ENCODE measurements around the gene CREB3L2. TPM values are rescaled to one million over a fixed set of nuclear protein-coding genes. Genes with fewer than 3 reads are reported as not detected.

CREB3L2 gene
- polyA plus RNA-seq, 1 of the 3 experiments (the other 2 are of a cell fraction): 22.9 TPM

- H3K27ac ChIP-seq (ENCODE audit: low read depth in 2 of 2, low read length in 1 of 2): peak overlapping the region; percentile 88 to 90
These were observed 376 bp upstream of the CREB3L2 start for GRCh38 chr7:138002096-138002827.

More at GRCh38 chr7:138002096-138002827, 376 bp upstream of the CREB3L2 start:
- H2AFZ ChIP-seq (ENCODE audit: low read depth): peak overlapping the region; percentile 80
- 3% methylated on average over 28 of the region's 28 CpGs for WGBS (ENCODE audit: low lambda C conversion rate)
- TF ChIP-seq, protein P1, sequence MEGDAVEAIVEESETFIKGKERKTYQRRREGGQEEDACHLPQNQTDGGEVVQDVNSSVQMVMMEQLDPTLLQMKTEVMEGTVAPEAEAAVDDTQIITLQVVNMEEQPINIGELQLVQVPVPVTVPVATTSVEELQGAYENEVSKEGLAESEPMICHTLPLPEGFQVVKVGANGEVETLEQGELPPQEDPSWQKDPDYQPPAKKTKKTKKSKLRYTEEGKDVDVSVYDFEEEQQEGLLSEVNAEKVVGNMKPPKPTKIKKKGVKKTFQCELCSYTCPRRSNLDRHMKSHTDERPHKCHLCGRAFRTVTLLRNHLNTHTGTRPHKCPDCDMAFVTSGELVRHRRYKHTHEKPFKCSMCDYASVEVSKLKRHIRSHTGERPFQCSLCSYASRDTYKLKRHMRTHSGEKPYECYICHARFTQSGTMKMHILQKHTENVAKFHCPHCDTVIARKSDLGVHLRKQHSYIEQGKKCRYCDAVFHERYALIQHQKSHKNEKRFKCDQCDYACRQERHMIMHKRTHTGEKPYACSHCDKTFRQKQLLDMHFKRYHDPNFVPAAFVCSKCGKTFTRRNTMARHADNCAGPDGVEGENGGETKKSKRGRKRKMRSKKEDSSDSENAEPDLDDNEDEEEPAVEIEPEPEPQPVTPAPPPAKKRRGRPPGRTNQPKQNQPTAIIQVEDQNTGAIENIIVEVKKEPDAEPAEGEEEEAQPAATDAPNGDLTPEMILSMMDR (IDR thresholded peaks at IDR 0.05): peak; percentile 100
- no peak for TF ChIP-seq TCF12 (IDR thresholded peaks at IDR 0.05)
- TF ChIP-seq SIN3A (IDR thresholded peaks at IDR 0.05; ENCODE audit: borderline replicate concordance, low read depth, low read length): 0 out of 2 replicates have a peak, but pooled peaks have one; percentile 33
- TF ChIP-seq RAD21 (IDR thresholded peaks at IDR 0.05; ENCODE audit: low read length): peak; percentile 72
- peak; percentile 74 for TF ChIP-seq TEAD4 (IDR thresholded peaks at IDR 0.05; ENCODE audit: borderline replicate concordance, insufficient read depth)
- no peak for TF ChIP-seq USF1 (IDR thresholded peaks at IDR 0.05; ENCODE audit: borderline replicate concordance, low read depth)
- TF ChIP-seq RCOR1 (IDR thresholded peaks at IDR 0.05; ENCODE audit: low read length): peak; percentile 53; the same call in 1 of the 2 replicates
- TF ChIP-seq MXI1 (IDR thresholded peaks at IDR 0.05; ENCODE audit: low read depth, low read length): no peak
- peak; percentile 64 for TF ChIP-seq SMC3 (IDR thresholded peaks at IDR 0.05; ENCODE audit: low read depth, low read length)
- TF ChIP-seq FOXJ3 (CRISPR knock-in tag; IDR thresholded peaks at IDR 0.05): no peak
- peak; percentile 92 for TF ChIP-seq RFX5 (IDR thresholded peaks at IDR 0.05; ENCODE audit: low read length)
- TF ChIP-seq PBX3 (IDR thresholded peaks at IDR 0.05): peak; percentile 100
- peak; percentile 19; the same call in 1 of the 2 replicates for TF ChIP-seq YY1 (IDR thresholded peaks at IDR 0.05; ENCODE audit: low read depth)
- peak; percentile 90 for TF ChIP-seq IRF3 (IDR thresholded peaks at IDR 0.05; ENCODE audit: low read depth, low read length)
- no peak for TF ChIP-seq GATA2 (CRISPR knock-in tag; IDR thresholded peaks at IDR 0.05)
- TF ChIP-seq ELF1 (IDR thresholded peaks at IDR 0.05): no peak
- peak; percentile 90 for TF ChIP-seq CHD2 (IDR thresholded peaks at IDR 0.05; ENCODE audit: low read length, partially characterized antibody)
- 0 out of 4 replicates have a peak, but pooled peaks of 1 of the 2 experiments have one; percentile 6 for TF ChIP-seq EP300 (IDR thresholded peaks at IDR 0.05; ENCODE audit: borderline replicate concordance in 1 of 2, low read depth in 1 of 2, low read length in 1 of 2)
- H3K79me2 ChIP-seq (ENCODE audit: insufficient read depth): peaks cover 47% of the 10 kb centered on the region
- peak overlapping the region; percentile 84 to 93 for H3K4me3 ChIP-seq (ENCODE audit: low read depth in 2 of 2, low read length in 1 of 2)
- ChIA-PET CTCF (interaction anchor here (0.6 to 22.5 kb wide), 60 partner anchors 8 to 886 kb away, joined by 3 to 642 read pairs (median 4); no protein-coding TSS in a partner anchor), POLR2A (interaction anchor here (1.7 to 1.8 kb wide), 2 partner anchors 10 to 155 kb away, joined by 5 to 6 read pairs; partner anchors contain the start of gene DGKI)
- H4K20me1 ChIP-seq (ENCODE audit: insufficient read depth): no peaks in the 10 kb centered on the region; the same call in 1 of the 2 replicates
- H3F3A ChIP-seq (replicated peaks; ENCODE audit: insufficient read depth): peaks cover 7% of the 10 kb centered on the region
- peaks cover 14 to 25% of the 10 kb centered on the region in 2 experiments; a peak in 2 of 4 replicates for H3K4me1 ChIP-seq (ENCODE audit: control insufficient read depth in 1 of 2, insufficient read depth in 2 of 2, low read depth in 1 of 2, low read length in 1 of 2)
- H3K4me2 ChIP-seq: peak overlapping the region; percentile 89
- H3K27me3 ChIP-seq (ENCODE audit: insufficient read depth): no peaks in the 10 kb centered on the region
- H3K9ac ChIP-seq: peak overlapping the region; percentile 87
- H3K36me3 ChIP-seq (replicated peaks in 1 of 2; ENCODE audit: control insufficient read depth in 1 of 2, insufficient read depth in 2 of 2, low read length in 1 of 2): no peaks in the 10 kb centered on the region
- H3K9me2 ChIP-seq: no peaks in the 10 kb centered on the region
- no peaks in the 10 kb centered on the region for H3K9me3 ChIP-seq
- peak; percentile 94 for DNase-seq

Measured in SK-N-SH (cell line).